Urinary bladder (tissue), 4 donors: ENCODE results near the gene PDE5A. TPM values are rescaled to one million over a fixed set of nuclear protein-coding genes. Genes with fewer than 3 reads are reported as not detected.
A peak's percentile ranks its signal among the peaks of the same experiment; 100 is the strongest.

Experiments
- DNase-seq: peaks from one replicate; pipeline ENCODE4 v3.0.0-alpha.2; 2015; ENCODE audit errors: extremely low spot score
- H3K27ac ChIP-seq: one replicate; pipeline ENCODE4 v1.5.1; 2013; ENCODE audit warnings: low read depth, mild to moderate bottlenecking, moderate library complexity
- H3K36me3 ChIP-seq: one replicate; pipeline ENCODE4 v1.6.1; 2013; ENCODE audit warnings: mild to moderate bottlenecking, moderate library complexity; ENCODE audit not compliant: insufficient read depth
- H3K4me1 ChIP-seq: one replicate; pipeline ENCODE4 v1.6.1; 2013; ENCODE audit warnings: mild to moderate bottlenecking, moderate library complexity; ENCODE audit not compliant: insufficient read depth
- H3K4me3 ChIP-seq: one replicate; pipeline ENCODE4 v1.5.1; 2013; ENCODE audit warnings: low read depth, low read length
- WGBS: extraction: QIAGEN DNeasy Blood & Tissue Kit; methylation state at CpG from one replicate; pipeline ENCODE4 v1.1.7; 2013; 5-methylcytosine and 5-hydroxymethylcytosine counted together
- polyA plus RNA-seq: library from polyadenylated mRNA; stranded (reverse); fragments of 200-250 nt; gene quantifications from one replicate; pipeline ENCODE4 v1.2.3, GENCODE V29; 2013
- total RNA-seq: library from RNA; depleted of rRNA; stranded (reverse); fragments of >200 nt; gene quantifications from one replicate; pipeline ENCODE4 v1.2.3, GENCODE V29; 2014
- donor health status: healthy with polysubstance abuse.
- donor health status: healthy.

Gene PDE5A
- total and polyA plus RNA-seq, 2 donors: 22.9 to 473 TPM

GRCh38 chr4:119517361-119518229 is 111.0 kb downstream of the PDE5A start:
- Histone ChIP-seq H3K36me3 (no peaks in the 10 kb centered on the region), H3K4me1 (no peaks in the 10 kb centered on the region), H3K27ac (peak overlapping the region; percentile 59), H3K4me3 (no peak overlapping the region)
- 51% methylated on average over 2 of the region's 2 CpGs for WGBS
- no peak for DNase-seq

DNA sequence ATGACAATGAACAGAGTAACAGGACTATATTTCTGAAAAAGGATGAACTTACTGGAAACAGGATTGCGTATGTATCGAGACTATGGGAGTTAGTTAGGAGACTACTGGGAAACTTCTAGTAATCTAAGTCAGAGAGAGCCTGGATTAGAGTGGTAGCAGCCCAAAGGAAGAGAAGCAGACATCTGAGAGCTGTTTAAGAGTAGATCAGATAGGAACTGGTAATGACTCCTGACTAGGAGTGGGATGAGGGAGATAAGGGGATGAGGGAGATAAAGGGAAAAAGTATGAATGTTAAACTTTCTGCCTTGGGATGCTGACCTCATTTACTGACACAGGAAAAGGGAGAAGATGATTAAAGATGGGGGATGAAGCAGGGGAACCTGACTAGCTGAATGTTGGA is 116.2 kb downstream of the PDE5A start:
- Histone ChIP-seq H3K4me3 (no peak overlapping the region), H3K36me3 (no peaks in the 10 kb centered on the region), H3K27ac (no peak overlapping the region), H3K4me1 (no peaks in the 10 kb centered on the region)
- no peak for DNase-seq
- WGBS: 83% methylated on average over 2 of the region's 2 CpGs

DNA sequence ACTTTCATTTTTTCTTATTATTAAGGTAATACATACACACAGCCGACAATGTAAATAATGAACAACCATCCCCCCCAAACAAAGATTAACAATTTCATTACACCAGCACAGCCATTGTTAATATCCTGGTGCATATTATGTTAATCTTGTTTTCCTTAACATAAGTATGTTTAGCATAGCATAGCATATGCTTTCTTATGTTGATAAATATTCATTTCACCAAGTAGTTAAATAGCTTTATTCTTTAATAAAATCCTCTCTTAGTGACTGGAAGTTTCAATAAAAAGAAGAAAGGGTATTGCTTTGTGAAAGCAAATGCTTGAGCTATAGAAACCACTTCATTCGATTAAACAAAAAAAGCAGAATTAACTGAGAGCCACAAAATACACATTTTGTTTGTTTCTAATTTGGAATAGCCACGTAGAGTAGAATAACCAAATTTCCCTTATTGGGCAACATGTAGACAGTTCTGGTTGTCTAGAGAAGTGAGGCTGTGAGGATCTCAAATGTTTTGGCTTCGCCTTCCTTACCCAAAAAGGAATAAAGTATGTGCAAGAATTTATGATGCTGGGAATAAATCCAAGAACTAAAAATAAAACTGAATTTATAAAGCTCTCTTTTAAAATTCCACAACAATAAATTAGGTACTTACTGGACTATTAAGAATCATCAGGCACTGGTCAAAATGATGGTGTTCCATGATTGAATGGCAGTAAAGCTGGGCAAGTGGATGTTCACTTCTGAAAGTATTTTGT is 118.0 kb downstream of the PDE5A start:
- Histone ChIP-seq H3K4me3 (no peak overlapping the region), H3K4me1 (no peaks in the 10 kb centered on the region), H3K27ac (no peak overlapping the region), H3K36me3 (no peaks in the 10 kb centered on the region)
- DNase-seq: no peak
- 33% methylated on average over 4 of the region's 4 CpGs for whole genome bisulfite sequencing

DNA sequence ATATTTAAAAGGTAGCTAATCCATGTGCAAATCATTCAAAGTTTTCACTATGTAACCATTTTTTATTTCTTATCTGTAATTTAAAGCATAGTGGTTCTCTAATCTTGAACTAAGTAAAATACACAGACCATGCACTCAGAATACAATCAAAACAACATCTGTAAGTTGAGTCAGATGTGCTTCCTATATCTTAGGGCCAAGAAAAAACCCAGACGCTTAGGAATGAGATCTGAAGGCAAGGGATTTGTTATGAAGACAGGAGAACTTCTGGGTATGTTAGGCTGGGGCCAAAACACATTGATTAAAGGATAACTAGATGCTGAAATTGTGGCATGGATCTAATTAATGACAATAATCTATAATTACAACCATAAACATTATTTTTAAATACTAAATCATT is 120.3 kb downstream of the PDE5A start:
- DNase-seq: no peak
- H3K27ac ChIP-seq: no peak overlapping the region
- no peaks in the 10 kb centered on the region for H3K36me3 ChIP-seq
- WGBS: 33% methylated on average over 1 of the region's 1 CpG
- H3K4me1 ChIP-seq: no peaks in the 10 kb centered on the region
- H3K4me3 ChIP-seq: no peak overlapping the region

DNA sequence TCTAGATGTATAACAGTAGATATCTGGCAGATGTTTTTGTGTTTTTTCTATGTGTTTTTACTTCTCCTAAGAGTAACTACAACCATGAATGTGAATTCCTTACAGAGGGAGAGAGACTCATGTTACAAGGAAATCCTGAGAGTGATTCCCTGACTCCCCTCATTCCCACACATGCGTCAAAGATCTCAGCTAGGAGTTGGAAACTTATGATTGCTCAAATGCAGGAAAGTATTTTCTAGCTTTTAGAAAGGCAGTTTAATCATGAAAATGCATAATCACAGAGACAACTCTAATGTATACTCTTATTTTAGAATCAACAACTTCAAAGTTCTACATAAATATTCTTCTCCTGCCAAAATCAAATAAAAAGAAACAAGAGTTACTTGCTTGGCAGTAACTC is 121.8 kb downstream of the PDE5A start:
- no peak overlapping the region for H3K4me3 ChIP-seq
- no peak for DNase-seq
- H3K27ac ChIP-seq: no peak overlapping the region
- 36% methylated on average over 1 of the region's 1 CpG for WGBS
- H3K36me3 ChIP-seq: no peaks in the 10 kb centered on the region
- no peaks in the 10 kb centered on the region for H3K4me1 ChIP-seq

- DNase-seq: no peak
- Histone ChIP-seq H3K4me1 (no peaks in the 10 kb centered on the region), H3K27ac (no peak overlapping the region), H3K4me3 (no peak overlapping the region), H3K36me3 (peaks cover 1% of the 10 kb centered on the region)
- WGBS: 98% methylated on average over 1 of the region's 1 CpG
Measured at GRCh38 chr4:119504616-119505015, 124.0 kb downstream of the PDE5A start.

DNA sequence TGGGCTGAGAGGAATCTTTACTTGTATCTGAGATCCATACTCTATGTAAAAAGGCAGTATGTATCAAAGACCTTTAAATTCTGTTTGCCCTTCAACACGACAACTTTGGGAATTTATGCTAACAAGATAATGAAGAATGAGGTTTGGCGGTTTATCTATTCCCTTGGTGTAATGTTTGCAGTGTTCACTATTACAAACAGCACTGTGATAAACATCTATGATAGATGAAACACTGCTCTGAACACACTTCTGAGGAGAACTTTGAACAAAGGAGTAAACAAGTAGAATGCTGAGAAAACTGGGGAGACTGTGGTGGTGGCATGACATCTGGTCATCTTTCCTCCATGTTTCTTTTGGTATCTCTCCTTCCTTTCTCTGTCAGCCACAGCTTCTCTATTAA is 126.9 kb downstream of the PDE5A start:
- 78% methylated on average over 2 of the region's 2 CpGs for WGBS
- H3K27ac ChIP-seq: no peak overlapping the region
- H3K4me3 ChIP-seq: no peak overlapping the region
- H3K36me3 ChIP-seq: peaks cover 4% of the 10 kb centered on the region
- no peak for DNase-seq
- no peaks in the 10 kb centered on the region for H3K4me1 ChIP-seq

GRCh38 chr4:119498527-119498926 is 130.1 kb downstream of the PDE5A start:
- H3K36me3 ChIP-seq: peaks cover 4% of the 10 kb centered on the region
- H3K4me3 ChIP-seq: no peak overlapping the region
- H3K27ac ChIP-seq: no peak overlapping the region
- no peaks in the 10 kb centered on the region for H3K4me1 ChIP-seq
- no peak for DNase-seq
- 53% methylated on average over 3 of the region's 3 CpGs for WGBS

- Histone ChIP-seq H3K36me3 (peaks cover 3% of the 10 kb centered on the region), H3K4me3 (no peak overlapping the region), H3K4me1 (no peaks in the 10 kb centered on the region), H3K27ac (no peak overlapping the region)
- WGBS: 94% methylated on average over 1 of the region's 1 CpG
- no peak for DNase-seq
Measured at GRCh38 chr4:119493886-119494285, 134.7 kb downstream of the PDE5A start.

DNA sequence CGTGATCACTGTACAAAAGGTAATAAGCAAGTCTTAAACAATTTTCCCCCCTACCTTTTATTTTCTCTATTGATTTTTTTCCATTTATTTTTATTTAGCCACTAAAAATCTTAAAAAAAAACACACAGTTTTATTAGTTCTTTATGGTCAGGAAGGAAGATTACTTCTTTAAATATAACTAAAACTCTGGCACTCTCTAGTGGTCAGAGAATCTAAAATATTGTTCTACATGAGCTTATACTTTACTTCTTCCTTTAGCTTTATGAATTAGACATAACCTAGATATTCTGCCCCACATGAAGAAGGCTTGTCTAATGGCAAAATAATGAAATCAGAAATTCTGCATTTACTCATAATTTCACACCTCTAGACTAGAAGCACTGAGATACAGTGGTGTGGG is 135.2 kb downstream of the PDE5A start:
- WGBS: 95% methylated on average over 1 of the region's 1 CpG
- Histone ChIP-seq H3K36me3 (peaks cover 1% of the 10 kb centered on the region), H3K4me1 (no peaks in the 10 kb centered on the region), H3K27ac (no peak overlapping the region), H3K4me3 (no peak overlapping the region)
- no peak for DNase-seq

DNA sequence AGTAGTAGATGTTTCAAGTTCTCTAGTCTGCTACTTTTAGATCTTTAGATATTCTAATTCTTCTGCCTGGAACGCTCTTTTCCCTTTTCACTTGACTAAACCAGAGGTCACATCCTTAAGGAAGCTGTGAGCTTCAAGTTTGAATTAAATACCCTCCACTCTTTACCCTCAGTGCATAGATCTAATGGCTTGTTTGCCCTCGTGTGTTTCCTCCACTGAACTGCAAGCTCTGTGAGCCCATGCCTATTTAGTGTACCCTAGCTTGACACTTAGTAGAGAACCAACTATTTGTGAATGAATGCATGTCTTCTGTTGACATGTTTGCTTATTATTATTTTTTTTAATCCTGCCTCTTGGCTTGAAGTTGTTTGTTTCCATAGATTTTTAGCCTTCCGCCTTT is 138.3 kb downstream of the PDE5A start:
- DNase-seq: no peak
- Histone ChIP-seq H3K4me1 (no peaks in the 10 kb centered on the region), H3K36me3 (peaks cover 2% of the 10 kb centered on the region), H3K27ac (no peak overlapping the region), H3K4me3 (no peak overlapping the region)
- WGBS: 52% methylated on average over 3 of the region's 3 CpGs

DNA sequence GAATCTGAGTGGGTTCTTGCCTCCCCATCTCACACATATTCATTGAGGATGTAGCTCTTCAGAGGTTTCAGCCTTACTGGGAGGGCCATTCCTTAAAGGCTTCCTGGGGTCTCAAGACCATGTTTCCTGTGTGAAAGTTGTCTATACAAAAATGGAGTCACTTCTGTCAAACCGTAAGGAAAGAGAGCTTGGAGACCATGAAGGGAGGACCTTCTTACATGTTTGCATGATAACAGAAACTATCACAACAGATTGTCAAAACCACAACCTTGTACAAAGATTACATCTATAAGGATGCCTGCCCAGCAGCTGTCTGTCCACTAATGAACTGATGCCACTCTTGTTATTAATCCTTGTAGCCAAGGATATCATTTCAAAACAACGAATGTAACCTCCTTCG is 139.3 kb downstream of the PDE5A start:
- no peak for DNase-seq
- Histone ChIP-seq H3K4me3 (no peak overlapping the region), H3K4me1 (no peaks in the 10 kb centered on the region), H3K27ac (no peak overlapping the region), H3K36me3 (peaks cover 2% of the 10 kb centered on the region)
- 77% methylated on average over 3 of the region's 3 CpGs for WGBS

GRCh38 chr4:119480331-119480730 is 148.3 kb downstream of the PDE5A start:
- no peak overlapping the region for H3K4me3 ChIP-seq
- 88% methylated on average over 1 of the region's 1 CpG for WGBS

GRCh38 chr4:119479835-119480234 is 148.8 kb downstream of the PDE5A start:
- Histone ChIP-seq H3K4me3 (no peak overlapping the region), H3K4me1 (no peaks in the 10 kb centered on the region), H3K36me3 (no peaks in the 10 kb centered on the region), H3K27ac (no peak overlapping the region)
- DNase-seq: no peak

More at GRCh38 chr4:119480331-119480730, 148.3 kb downstream of the PDE5A start:
- Histone ChIP-seq H3K27ac (no peak overlapping the region), H3K36me3 (no peaks in the 10 kb centered on the region), H3K4me1 (no peaks in the 10 kb centered on the region)
- DNase-seq: no peak
